Measurements from ENCODE around the gene DPM1.
A peak's percentile ranks its signal among the peaks of the same experiment; 100 is the strongest.
"Not testable (repeated sequence)": the region's sequence is repeated elsewhere in the genome, so short reads cannot be mapped to it uniquely, and the experiment has no call there.

DPM1 gene

GRCh38 chr20:50978533-50978932, 20.2 kb upstream of the DPM1 start:
- not testable (repeated sequence) for DNase-seq

- DNase-seq: no peak
These were observed 19.0 kb upstream of the DPM1 start for GRCh38 chr20:50977066-50978021.

- no peak for DNase-seq
These were observed 17.5 kb upstream of the DPM1 start for GRCh38 chr20:50975701-50976330.

- DNase-seq: no peak
These were observed 11.6 kb upstream of the DPM1 start for GRCh38 chr20:50969912-50970311.

DNA sequence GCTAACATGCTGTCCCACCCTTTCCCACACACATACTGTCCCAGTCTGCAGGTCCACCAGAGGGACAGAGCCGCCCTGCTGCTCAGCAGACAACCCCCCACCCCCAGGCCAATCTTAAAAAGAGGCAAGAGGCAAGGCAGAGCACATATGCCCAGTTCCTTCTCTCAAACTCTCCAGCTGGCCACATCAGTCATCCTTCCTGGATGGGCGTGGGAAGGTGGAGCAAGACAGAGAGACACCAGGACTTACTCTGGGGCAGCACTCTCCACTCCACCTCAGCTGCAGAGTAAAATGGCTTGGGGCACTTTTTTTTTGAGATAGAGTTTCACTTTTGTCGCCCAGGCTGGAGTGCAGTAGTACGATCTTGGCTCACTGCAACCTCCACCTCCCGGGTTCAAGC, 11.1 kb upstream of the DPM1 start:
- DNase-seq: no peak

GRCh38 chr20:50968289-50968688, 10.0 kb upstream of the DPM1 start:
- DNase-seq: no peak

DNA sequence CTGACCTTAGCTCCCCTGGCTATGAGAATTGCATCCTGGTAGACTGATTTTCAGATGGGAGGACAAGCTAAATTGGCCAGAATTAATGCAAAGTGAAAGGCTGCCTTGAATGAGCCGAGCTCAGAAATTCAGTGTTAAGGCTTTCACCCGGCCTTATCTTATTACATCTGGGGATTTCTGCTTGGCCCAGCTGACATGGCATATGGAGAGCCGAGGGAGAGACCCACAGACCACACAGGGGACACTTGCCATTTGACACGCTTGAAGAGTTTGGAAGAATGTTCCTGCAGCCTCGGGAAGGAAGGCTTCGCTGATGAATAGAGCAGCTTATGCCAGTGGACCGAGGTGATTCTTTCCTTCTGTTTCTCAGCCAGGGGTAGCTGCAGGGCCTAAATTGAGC, 9.3 kb upstream of the DPM1 start:
- no peak for DNase-seq

DNA sequence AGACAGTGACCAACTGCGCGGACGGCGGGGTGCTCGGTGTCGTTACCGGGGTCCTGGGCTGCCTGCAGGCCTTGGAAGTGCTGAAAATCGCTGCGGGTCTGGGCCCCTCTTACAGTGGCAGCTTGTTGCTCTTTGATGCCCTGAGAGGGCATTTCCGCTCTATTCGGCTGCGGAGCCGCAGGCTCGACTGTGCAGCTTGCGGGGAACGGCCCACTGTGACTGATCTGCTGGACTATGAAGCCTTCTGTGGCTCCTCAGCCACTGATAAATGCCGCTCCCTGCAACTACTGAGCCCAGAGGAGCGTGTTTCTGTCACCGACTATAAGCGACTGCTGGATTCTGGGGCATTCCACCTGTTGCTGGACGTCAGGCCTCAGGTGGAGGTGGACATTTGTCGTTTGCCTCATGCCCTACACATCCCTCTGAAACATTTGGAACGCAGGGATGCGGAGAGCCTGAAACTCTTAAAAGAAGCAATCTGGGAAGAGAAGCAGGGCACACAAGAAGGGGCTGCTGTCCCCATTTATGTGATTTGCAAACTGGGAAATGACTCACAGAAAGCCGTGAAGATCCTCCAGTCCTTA, 1.3 kb upstream of the DPM1 start:
- DNase-seq: no peak

DNA sequence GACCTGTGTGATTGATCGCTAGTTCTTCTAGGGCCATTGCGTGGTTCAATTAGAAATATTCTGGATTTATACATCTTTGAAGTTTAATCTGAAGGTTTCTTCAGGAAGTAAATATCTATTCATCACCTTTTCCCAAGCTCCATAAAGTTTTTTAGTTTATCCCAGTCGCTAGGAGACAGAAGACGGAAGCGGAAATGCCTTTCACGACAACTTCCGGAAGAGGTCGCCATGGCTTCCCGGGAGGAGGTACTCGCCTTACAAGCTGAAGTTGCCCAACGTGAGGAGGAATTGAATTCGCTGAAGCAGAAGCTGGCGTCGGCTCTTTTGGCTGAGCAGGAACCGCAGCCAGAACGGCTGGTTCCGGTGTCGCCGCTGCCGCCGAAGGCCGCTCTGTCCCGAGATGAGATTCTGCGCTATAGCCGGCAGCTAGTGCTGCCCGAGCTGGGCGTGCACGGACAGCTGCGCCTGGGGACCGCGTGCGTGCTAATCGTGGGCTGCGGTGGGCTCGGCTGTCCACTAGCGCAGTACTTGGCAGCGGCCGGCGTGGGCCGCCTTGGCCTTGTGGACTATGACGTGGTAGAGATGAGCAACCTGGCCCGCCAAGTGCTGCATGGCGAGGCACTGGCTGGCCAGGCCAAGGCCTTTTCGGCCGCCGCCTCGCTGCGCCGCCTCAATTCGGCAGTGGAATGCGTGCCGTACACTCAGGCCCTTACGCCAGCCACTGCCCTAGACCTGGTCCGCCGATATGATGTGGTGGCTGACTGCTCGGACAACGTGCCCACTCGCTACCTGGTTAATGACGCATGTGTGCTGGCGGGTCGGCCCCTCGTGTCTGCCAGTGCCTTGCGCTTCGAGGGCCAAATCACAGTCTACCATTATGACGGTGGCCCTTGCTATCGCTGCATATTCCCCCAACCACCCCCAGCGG, 547 bp upstream of the DPM1 start, which contains the start of gene MOCS3:
TSS of gene MOCS3 (plus strand) at position 204 of the 928 bp plus-strand sequence. CDS start at position 229, 25 bp downstream.
- DNase-seq: peak; percentile 81

DNA sequence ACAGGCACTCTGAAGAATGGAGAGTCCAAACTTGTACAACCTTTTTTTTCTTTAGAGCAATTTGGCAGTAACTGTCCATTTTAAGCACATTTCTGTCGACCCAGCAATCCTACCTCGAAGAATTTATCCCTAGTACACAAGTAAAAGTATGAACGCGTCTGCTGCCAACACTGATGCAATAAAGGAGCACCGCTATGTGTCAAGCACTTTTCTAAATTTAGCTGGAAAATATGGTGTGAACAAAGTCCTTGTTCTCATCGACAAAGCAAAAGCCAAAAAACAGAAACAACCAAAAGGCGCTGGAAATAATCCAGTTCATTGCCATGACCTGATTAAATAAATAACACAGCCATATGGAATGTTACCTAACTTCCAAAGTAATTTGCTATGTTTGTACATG, 1.1 kb downstream of the DPM1 start:
- no peak for DNase-seq

DNA sequence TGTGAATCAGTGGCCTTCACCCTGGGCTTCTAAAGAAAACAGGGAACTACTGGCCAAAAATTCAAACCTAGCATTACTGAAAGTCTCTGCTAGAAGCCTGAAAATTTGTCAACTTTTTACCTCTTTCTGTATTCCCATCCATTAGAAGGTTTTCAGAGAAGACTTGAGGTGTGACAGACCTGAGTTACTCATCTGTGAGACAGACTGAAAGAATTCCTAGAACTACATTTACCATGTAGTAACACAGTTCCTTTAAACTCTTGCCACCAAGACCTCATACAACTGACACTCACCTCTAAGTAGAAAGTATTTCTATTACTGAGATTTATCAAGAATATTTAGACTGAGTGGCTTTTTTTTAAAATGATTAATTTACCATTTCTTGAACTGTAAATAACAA, 4.5 kb downstream of the DPM1 start:
- DNase-seq: no peak

DNA sequence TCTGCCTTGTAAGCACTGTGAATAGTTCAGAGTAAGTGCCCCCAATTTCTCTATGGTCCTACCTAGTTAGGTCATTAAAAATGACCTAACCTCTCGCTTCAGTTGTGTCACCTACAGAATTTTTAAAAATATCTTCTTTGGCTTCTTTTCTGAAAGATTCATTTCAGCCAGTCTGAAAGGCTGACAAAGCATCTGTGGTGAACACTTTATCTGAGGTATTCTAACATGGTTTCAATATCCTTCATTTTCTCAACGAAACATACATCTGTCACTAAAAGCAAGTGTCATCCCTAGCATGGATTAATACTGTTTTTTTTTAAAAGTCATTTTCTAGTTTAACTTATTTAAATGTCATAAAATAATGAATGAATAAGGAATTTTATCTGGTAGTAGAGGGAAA, 5.1 kb downstream of the DPM1 start:
- DNase-seq: no peak

GRCh38 chr20:50948132-50948785, 10.1 kb downstream of the DPM1 start:
- no peak for DNase-seq

- no peak for DNase-seq
These were observed 15.3 kb downstream of the DPM1 start for GRCh38 chr20:50943069-50943468.

DNA sequence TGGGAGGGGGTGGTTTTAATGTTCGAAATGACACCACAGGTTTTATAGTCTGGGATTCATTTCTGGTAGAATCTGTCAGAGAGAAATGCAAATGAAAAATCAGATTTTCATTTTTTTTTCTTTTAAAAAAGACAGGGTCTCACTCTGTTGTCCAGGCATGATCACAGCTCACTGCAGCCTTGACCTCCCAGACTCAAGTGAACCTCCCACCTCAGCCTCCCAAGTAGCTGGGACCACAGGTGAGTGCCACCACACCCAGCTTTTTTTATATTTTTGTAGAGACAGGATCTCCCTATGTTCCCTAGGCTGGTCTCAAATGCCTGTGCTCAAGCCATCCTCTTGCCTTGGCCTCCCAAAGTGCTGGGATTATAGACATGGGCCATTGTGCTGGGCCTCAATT, 24.7 kb downstream of the DPM1 start:
- DNase-seq: no peak

GRCh38 chr20:50932691-50933280, 25.5 kb downstream of the DPM1 start:
- no peak for DNase-seq

- no peak for DNase-seq
These were observed 26.3 kb downstream of the DPM1 start for GRCh38 chr20:50932016-50932485.

DNA sequence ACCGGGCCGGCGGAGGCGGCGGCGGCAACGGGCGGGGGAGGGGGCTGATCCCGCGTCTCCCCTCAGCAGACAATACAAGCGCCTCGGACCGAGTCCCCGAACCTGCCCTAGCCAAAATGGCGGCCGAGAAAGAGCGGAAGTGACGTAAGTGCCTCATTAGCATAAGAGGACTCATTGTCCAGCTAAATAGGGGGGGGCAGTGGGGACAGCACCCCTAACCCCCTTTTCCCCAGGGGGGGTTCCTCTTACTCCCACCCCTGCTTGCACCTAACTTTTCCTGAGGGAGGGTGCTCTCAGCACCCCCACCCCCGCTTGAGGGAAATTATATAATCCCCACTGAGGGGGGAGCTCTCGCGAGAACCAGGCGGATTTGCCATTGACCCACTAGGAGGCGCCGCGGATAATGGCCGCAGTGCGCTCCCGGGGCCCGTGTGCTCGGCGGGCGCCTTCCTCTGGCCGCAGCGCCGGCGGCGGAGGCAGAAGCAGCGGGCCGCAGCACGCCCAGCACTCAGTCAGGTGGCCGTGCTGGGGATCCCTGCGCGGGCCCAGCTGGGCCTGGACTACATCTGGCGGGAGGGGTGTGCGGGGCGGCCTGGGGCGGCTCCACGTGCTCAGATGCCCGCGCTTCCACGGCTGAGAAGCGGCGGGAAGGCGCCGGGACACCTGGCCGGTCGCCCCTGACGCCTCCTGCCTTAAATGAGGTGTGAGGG, 26.9 kb downstream of the DPM1 start, which contains the start of gene ADNP:
TSS of gene ADNP (minus strand) at position 132 of the 710 bp plus-strand sequence. CDS start 27,441 bp downstream, outside the sequence.
- DNase-seq: peak; percentile 81

GRCh38 chr20:50930976-50931305, 27.4 kb downstream of the DPM1 start:
- no peak for DNase-seq

DNA sequence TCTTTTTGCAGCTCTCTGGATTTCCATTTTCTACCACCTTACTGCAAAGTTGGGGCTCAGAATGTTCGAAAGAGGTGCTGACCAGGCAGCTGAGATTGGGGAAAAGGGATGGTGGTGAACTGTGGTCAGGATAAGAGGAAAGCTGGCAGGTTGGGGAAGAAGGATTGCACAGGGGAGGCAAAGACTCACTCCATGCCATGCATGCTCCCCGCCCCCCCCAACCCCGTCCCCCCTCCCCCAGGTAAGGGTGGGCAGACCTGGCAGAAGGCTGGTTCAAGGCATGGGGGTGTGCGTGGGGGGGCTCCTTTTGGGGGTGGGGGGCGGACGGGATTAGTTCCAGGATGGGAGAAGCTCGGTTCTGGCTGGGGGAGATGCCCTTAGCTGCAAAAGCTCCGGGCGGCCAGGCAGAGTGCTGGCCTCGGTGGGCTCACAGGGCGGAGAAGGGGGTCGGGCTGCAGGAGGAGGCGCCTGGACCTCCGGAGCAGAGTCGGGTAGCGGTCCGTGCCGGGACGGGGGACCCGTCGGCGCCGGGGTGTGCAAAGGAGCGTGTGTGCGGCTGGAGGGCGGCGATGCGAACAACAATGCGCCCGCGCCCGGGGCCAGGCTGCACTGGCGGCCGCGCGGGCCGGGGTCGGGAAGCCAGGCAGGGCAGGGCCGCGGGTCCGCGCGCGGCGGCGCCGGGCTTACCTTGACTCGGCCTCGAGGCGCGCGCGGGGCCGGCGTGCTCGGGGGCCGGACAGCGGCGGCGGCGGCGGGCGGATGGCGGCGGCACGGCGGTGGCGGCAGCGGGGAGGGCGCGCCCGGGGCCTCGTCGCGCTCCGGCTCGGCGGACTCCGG, 28.0 kb downstream of the DPM1 start:
- no peak for DNase-seq
